ENCODE results near the gene KCNIP4. TPM values are rescaled to one million over a fixed set of nuclear protein-coding genes. Genes with fewer than 3 reads are reported as not detected.

Gene KCNIP4
- total and polyA plus RNA-seq, 11 donors, result 0.19 TPM; not detected in 10

DNA sequence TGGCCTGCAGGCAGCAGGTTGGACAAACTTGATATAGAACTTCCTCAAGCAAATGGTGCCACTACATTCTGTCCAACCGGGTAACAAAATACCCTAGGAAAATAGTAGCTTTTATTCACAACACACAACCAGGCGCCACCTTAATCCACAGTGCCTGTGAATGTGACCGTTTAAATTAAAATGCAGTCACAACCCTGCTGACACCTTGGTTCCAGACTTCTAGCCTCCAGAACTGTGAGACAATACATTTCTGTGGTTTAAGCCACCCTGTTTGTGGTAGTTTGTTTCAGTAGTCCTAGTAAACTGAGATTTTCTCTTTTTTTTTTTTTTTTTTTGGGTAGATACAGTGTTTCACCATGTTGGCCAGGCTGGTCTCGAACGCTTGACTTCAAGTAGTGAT is 672.5 kb downstream of the KCNIP4 start:
- H3K9me3 ChIP-seq, result peaks cover 0 to 4% (median 0%) of the 10 kb centered on the region in 12 donors
- no peak for DNase-seq
- no peaks in the 10 kb centered on the region for H3K27me3 ChIP-seq
- intact Hi-C loops (cut with DNase I), result no loop called here
- H3K27ac ChIP-seq, result no peak overlapping the region
- TF ChIP-seq CTCF (IDR thresholded peaks at IDR 0.05), result no peak
- no peak for TF ChIP-seq POLR2A (IDR thresholded peaks at IDR 0.05)
- no peak for ATAC-seq
- H3K4me3 ChIP-seq, result no peak overlapping the region
- WGBS, 4 donors, result 84 to 94% (median 90%) methylated on average over 5 of the region's 5 CpGs
- H3K4me1 ChIP-seq, result no peaks in the 10 kb centered on the region
- no peaks in the 10 kb centered on the region for H3K36me3 ChIP-seq

DNA sequence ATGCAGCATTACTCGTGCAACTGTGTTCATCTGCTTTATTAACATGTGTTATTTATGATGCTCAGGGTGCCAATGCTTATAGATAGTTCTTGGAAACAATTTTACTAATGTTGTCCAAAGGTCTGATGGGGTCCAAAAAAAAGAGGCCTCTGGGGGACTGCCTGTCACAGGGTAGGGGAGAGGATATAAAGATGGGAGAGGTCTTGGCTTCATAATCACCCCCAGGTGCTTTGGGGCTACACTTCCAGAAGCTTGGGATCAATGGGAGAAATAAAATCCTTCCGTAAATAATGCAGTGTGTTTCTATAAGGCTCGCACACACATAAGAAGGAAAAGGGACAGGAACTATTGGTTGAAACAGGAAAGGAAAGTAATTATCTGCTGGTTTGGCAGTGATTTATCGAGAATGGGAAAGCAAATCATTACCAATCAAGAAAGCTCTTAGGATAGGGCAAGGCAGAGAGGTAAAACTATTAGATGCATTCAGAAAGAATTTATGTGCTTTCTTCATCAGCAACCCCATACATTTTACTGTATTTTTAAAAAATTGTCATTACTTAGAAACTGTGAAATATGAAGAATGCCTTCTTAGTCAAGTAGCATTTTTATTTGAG is 677.0 kb downstream of the KCNIP4 start:
- intact Hi-C loops (cut with DNase I), result no loop called here
- H3K9me3 ChIP-seq, result no peaks in the 10 kb centered on the region
- TF ChIP-seq CTCF (IDR thresholded peaks at IDR 0.05), result no peak
- no peak for TF ChIP-seq POLR2A (IDR thresholded peaks at IDR 0.05)
- no peaks in the 10 kb centered on the region for H3K36me3 ChIP-seq
- no peaks in the 10 kb centered on the region for H3K27me3 ChIP-seq
- H3K4me1 ChIP-seq, result no peaks in the 10 kb centered on the region
- DNase-seq (no peak), ATAC-seq (no peak)
- H3K27ac ChIP-seq, result no peak overlapping the region
- WGBS, 4 donors, result 60 to 78% (median 66%) methylated on average over 4 of the region's 4 CpGs
- H3K4me3 ChIP-seq, result no peak overlapping the region

- WGBS, 4 donors, result 73 to 82% (median 78%) methylated on average over 4 of the region's 4 CpGs
- H3K36me3 ChIP-seq, result no peaks in the 10 kb centered on the region
- intact Hi-C loops (cut with DNase I), result no loop called here
Measured at GRCh38 chr4:21248331-21248730, 700.2 kb downstream of the KCNIP4 start.

GRCh38 chr4:21242163-21242562 is 706.4 kb downstream of the KCNIP4 start:
- H3K36me3 ChIP-seq, result no peaks in the 10 kb centered on the region
- no peak for DNase-seq
- no peaks in the 10 kb centered on the region for H3K27me3 ChIP-seq
- H3K4me3 ChIP-seq, result no peak overlapping the region
- H3K9me3 ChIP-seq, result no peaks in the 10 kb centered on the region
- no peak overlapping the region for H3K27ac ChIP-seq
- no peak for ATAC-seq
- no peak for TF ChIP-seq CTCF (IDR thresholded peaks at IDR 0.05)
- no peak for TF ChIP-seq POLR2A (IDR thresholded peaks at IDR 0.05)
- 85 to 97% (median 92%) methylated on average over 2 of the region's 2 CpGs for WGBS, 4 donors
- intact Hi-C loops (cut with DNase I), result no loop called here
- H3K4me1 ChIP-seq, result no peaks in the 10 kb centered on the region

More at GRCh38 chr4:21248331-21248730, 700.2 kb downstream of the KCNIP4 start:
- H3K4me3 ChIP-seq, result no peak overlapping the region
- H3K27ac ChIP-seq, result no peak overlapping the region
- no peaks in the 10 kb centered on the region for H3K4me1 ChIP-seq
- TF ChIP-seq CTCF (IDR thresholded peaks at IDR 0.05), result no peak
- no peak for TF ChIP-seq POLR2A (IDR thresholded peaks at IDR 0.05)
- H3K9me3 ChIP-seq, result peaks cover 0 to 10% (median 0%) of the 10 kb centered on the region in 12 donors
- DNase-seq (no peak), ATAC-seq (no peak)
- H3K27me3 ChIP-seq, result no peaks in the 10 kb centered on the region

Data from heart left ventricle (tissue), 16 donors.